ENCODE results near the gene HSPA1A.
"Not testable (repeated sequence)": the region's sequence is repeated elsewhere in the genome, so short reads cannot be mapped to it uniquely, and the experiment has no call there.

HSPA1A gene

GRCh38 chr6:31795616-31796298 lies 19.6 kb upstream of the HSPA1A start, which contains the start of gene VARS1:
Gene VARS1, minus strand, starts transcription at chr6:31795752. Its CDS starts 535 bp downstream, at chr6:31795217.
- no peak for DNase-seq (ENCODE audit: low read depth, low spot score)
- Histone ChIP-seq H3K4me1 (ENCODE audit: control insufficient read depth, insufficient read depth, low read length) (peaks cover 1% of the 10 kb centered on the region; the same call in 1 of the 2 replicates), H3K9me3 (ENCODE audit: control insufficient read depth, insufficient read depth, low read length) (no peaks in the 10 kb centered on the region), H3K4me3 (ENCODE audit: low read length) (peak within 1 kb of the TSS; percentile 80), H3K27ac (ENCODE audit: low read length) (no peak within 1 kb of the TSS), H3K36me3 (ENCODE audit: control insufficient read depth, insufficient read depth, low read length) (peaks cover 15% of the 10 kb centered on the region), H3K27me3 (ENCODE audit: control insufficient read depth, insufficient read depth, low read length) (no peaks in the 10 kb centered on the region)
- WGBS (ENCODE audit: insufficient coverage, insufficient read length): no CpG with 5 or more reads among the region's 75 CpGs

GRCh38 chr6:31796993-31797385 lies 18.4 kb upstream of the HSPA1A start:
- Histone ChIP-seq H3K4me1 (ENCODE audit: control insufficient read depth, insufficient read depth, low read length) (peaks cover 1% of the 10 kb centered on the region; the same call in 1 of the 2 replicates), H3K9me3 (ENCODE audit: control insufficient read depth, insufficient read depth, low read length) (no peaks in the 10 kb centered on the region), H3K27me3 (ENCODE audit: control insufficient read depth, insufficient read depth, low read length) (no peaks in the 10 kb centered on the region), H3K4me3 (ENCODE audit: low read length) (no peak overlapping the region), H3K27ac (ENCODE audit: low read length) (no peak overlapping the region), H3K36me3 (ENCODE audit: control insufficient read depth, insufficient read depth, low read length) (peaks cover 11% of the 10 kb centered on the region)
- no peak for DNase-seq (ENCODE audit: low read depth, low spot score)
- WGBS (ENCODE audit: insufficient coverage, insufficient read length): no CpG with 5 or more reads among the region's 2 CpGs

- Histone ChIP-seq H3K4me3 (ENCODE audit: low read length) (no peak overlapping the region), H3K9me3 (ENCODE audit: control insufficient read depth, insufficient read depth, low read length) (no peaks in the 10 kb centered on the region), H3K36me3 (ENCODE audit: control insufficient read depth, insufficient read depth, low read length) (peaks cover 11% of the 10 kb centered on the region), H3K27me3 (ENCODE audit: control insufficient read depth, insufficient read depth, low read length) (no peaks in the 10 kb centered on the region), H3K4me1 (ENCODE audit: control insufficient read depth, insufficient read depth, low read length) (peaks cover 1% of the 10 kb centered on the region; the same call in 1 of the 2 replicates), H3K27ac (ENCODE audit: low read length) (no peak overlapping the region)
- DNase-seq (ENCODE audit: low read depth, low spot score): no peak
- no CpG with 5 or more reads among the region's 5 CpGs for WGBS (ENCODE audit: insufficient coverage, insufficient read length)
These were observed 17.8 kb upstream of the HSPA1A start for GRCh38 chr6:31797588-31797987.

- no peak for DNase-seq (ENCODE audit: low read depth, low spot score)
- no peak overlapping the region for H3K27ac ChIP-seq (ENCODE audit: low read length)
- no peaks in the 10 kb centered on the region for H3K4me1 ChIP-seq (ENCODE audit: control insufficient read depth, insufficient read depth, low read length)
- H3K27me3 ChIP-seq (ENCODE audit: control insufficient read depth, insufficient read depth, low read length): no peaks in the 10 kb centered on the region
- no peaks in the 10 kb centered on the region for H3K9me3 ChIP-seq (ENCODE audit: control insufficient read depth, insufficient read depth, low read length)
- no peak overlapping the region for H3K4me3 ChIP-seq (ENCODE audit: low read length)
- peaks cover 7% of the 10 kb centered on the region; the same call in 1 of the 2 replicates for H3K36me3 ChIP-seq (ENCODE audit: control insufficient read depth, insufficient read depth, low read length)
- no CpG with 5 or more reads among the region's 12 CpGs for WGBS (ENCODE audit: insufficient coverage, insufficient read length)
These were observed 15.6 kb upstream of the HSPA1A start for GRCh38 chr6:31799781-31800180.

GRCh38 chr6:31801031-31801927 lies 14.1 kb upstream of the HSPA1A start:
- WGBS (ENCODE audit: insufficient coverage, insufficient read length): no CpG with 5 or more reads among the region's 8 CpGs
- not testable (repeated sequence) for H3K4me3 ChIP-seq (ENCODE audit: low read length)

GRCh38 chr6:31805939-31806469 lies 9.3 kb upstream of the HSPA1A start:
- no peaks in the 10 kb centered on the region for H3K4me1 ChIP-seq (ENCODE audit: control insufficient read depth, insufficient read depth, low read length)
- H3K4me3 ChIP-seq (ENCODE audit: low read length): peak overlapping the region; percentile 96; the same call in 1 of the 2 replicates
- H3K9me3 ChIP-seq (ENCODE audit: control insufficient read depth, insufficient read depth, low read length): no peaks in the 10 kb centered on the region
- H3K27me3 ChIP-seq (ENCODE audit: control insufficient read depth, insufficient read depth, low read length): no peaks in the 10 kb centered on the region
- peaks cover 2% of the 10 kb centered on the region; the same call in 1 of the 2 replicates for H3K36me3 ChIP-seq (ENCODE audit: control insufficient read depth, insufficient read depth, low read length)
- H3K27ac ChIP-seq (ENCODE audit: low read length): no peak overlapping the region
- WGBS (ENCODE audit: insufficient coverage, insufficient read length): no CpG with 5 or more reads among the region's 7 CpGs
- DNase-seq (ENCODE audit: low read depth, low spot score): no peak

More at GRCh38 chr6:31801031-31801927, 14.1 kb upstream of the HSPA1A start:
- not testable (repeated sequence) for H3K9me3 ChIP-seq (ENCODE audit: control insufficient read depth, insufficient read depth, low read length); H3K27ac ChIP-seq (ENCODE audit: low read length); H3K27me3 ChIP-seq (ENCODE audit: control insufficient read depth, insufficient read depth, low read length); H3K36me3 ChIP-seq (ENCODE audit: control insufficient read depth, insufficient read depth, low read length); DNase-seq (ENCODE audit: low read depth, low spot score); H3K4me1 ChIP-seq (ENCODE audit: control insufficient read depth, insufficient read depth, low read length)

- no peaks in the 10 kb centered on the region for H3K4me1 ChIP-seq (ENCODE audit: control insufficient read depth, insufficient read depth, low read length)
- H3K9me3 ChIP-seq (ENCODE audit: control insufficient read depth, insufficient read depth, low read length): no peaks in the 10 kb centered on the region
- H3K27me3 ChIP-seq (ENCODE audit: control insufficient read depth, insufficient read depth, low read length): no peaks in the 10 kb centered on the region
- peaks cover 2% of the 10 kb centered on the region; the same call in 1 of the 2 replicates for H3K36me3 ChIP-seq (ENCODE audit: control insufficient read depth, insufficient read depth, low read length)
- no peak for DNase-seq (ENCODE audit: low read depth, low spot score)
- WGBS (ENCODE audit: insufficient coverage, insufficient read length): no CpG with 5 or more reads among the region's 51 CpGs
- no peak within 1 kb of the TSS for H3K27ac ChIP-seq (ENCODE audit: low read length)
- peak within 1 kb of the TSS; percentile 96 for H3K4me3 ChIP-seq (ENCODE audit: low read length)
These were observed 8.7 kb upstream of the HSPA1A start, which contains the start of gene LSM2 for GRCh38 chr6:31806470-31807272. Gene LSM2, minus strand, starts transcription at chr6:31806966. Its CDS starts 209 bp downstream, at chr6:31806757.

- not testable (repeated sequence) for H3K4me3 ChIP-seq (ENCODE audit: low read length); H3K27ac ChIP-seq (ENCODE audit: low read length); DNase-seq (ENCODE audit: low read depth, low spot score); H3K4me1 ChIP-seq (ENCODE audit: control insufficient read depth, insufficient read depth, low read length); H3K27me3 ChIP-seq (ENCODE audit: control insufficient read depth, insufficient read depth, low read length); H3K36me3 ChIP-seq (ENCODE audit: control insufficient read depth, insufficient read depth, low read length); H3K9me3 ChIP-seq (ENCODE audit: control insufficient read depth, insufficient read depth, low read length)
- no CpG with 5 or more reads among the region's 10 CpGs for WGBS (ENCODE audit: insufficient coverage, insufficient read length)
These were observed 6.7 kb upstream of the HSPA1A start for GRCh38 chr6:31808599-31808998.

GRCh38 chr6:31811645-31812044 lies 3.7 kb upstream of the HSPA1A start:
- Histone ChIP-seq H3K36me3 (ENCODE audit: control insufficient read depth, insufficient read depth, low read length) (no peaks in the 10 kb centered on the region), H3K9me3 (ENCODE audit: control insufficient read depth, insufficient read depth, low read length) (no peaks in the 10 kb centered on the region), H3K4me1 (ENCODE audit: control insufficient read depth, insufficient read depth, low read length) (no peaks in the 10 kb centered on the region), H3K27me3 (ENCODE audit: control insufficient read depth, insufficient read depth, low read length) (no peaks in the 10 kb centered on the region), H3K4me3 (ENCODE audit: low read length) (no peak overlapping the region), H3K27ac (ENCODE audit: low read length) (no peak overlapping the region)
- no CpG with 5 or more reads among the region's 12 CpGs for WGBS (ENCODE audit: insufficient coverage, insufficient read length)
- DNase-seq (ENCODE audit: low read depth, low spot score): no peak

- no CpG with 5 or more reads among the region's 7 CpGs for WGBS (ENCODE audit: insufficient coverage, insufficient read length)
- H3K27ac ChIP-seq (ENCODE audit: low read length): no peak overlapping the region
- H3K9me3 ChIP-seq (ENCODE audit: control insufficient read depth, insufficient read depth, low read length): no peaks in the 10 kb centered on the region
- H3K4me3 ChIP-seq (ENCODE audit: low read length): no peak overlapping the region
- no peaks in the 10 kb centered on the region for H3K4me1 ChIP-seq (ENCODE audit: control insufficient read depth, insufficient read depth, low read length)
- H3K36me3 ChIP-seq (ENCODE audit: control insufficient read depth, insufficient read depth, low read length): no peaks in the 10 kb centered on the region
- H3K27me3 ChIP-seq (ENCODE audit: control insufficient read depth, insufficient read depth, low read length): no peaks in the 10 kb centered on the region
- no peak for DNase-seq (ENCODE audit: low read depth, low spot score)
These were observed 1.9 kb upstream of the HSPA1A start for GRCh38 chr6:31813465-31813849.

Measured in iPS DF 6.9 (cell line).